ENCODE data around the gene SMAD2. TPM values are rescaled to one million over a fixed set of nuclear protein-coding genes. Genes with fewer than 3 reads are reported as not detected.

The SMAD2 gene
- total and polyA plus RNA-seq, 3 donors from 2014 or later: 76.9 to 115 (median 109) TPM

- H3K4me1 ChIP-seq: no peaks in the 10 kb centered on the region
- H3K27me3 ChIP-seq: no peaks in the 10 kb centered on the region
- H3K27ac ChIP-seq: no peak overlapping the region
- WGBS, 2 donors: 71 to 78% methylated on average over 2 of the region's 2 CpGs
- no peaks in the 10 kb centered on the region for H3K36me3 ChIP-seq (ENCODE audit: low read depth, missing control alignments)
- DNase-seq: no peak
- no peak overlapping the region for H3K4me3 ChIP-seq
- intact Hi-C loops (cut with DNase I; ENCODE audit: low total_unique reads): no loop called here
- H3K9me3 ChIP-seq: no peaks in the 10 kb centered on the region
- TF ChIP-seq CTCF (IDR thresholded peaks at IDR 0.05) (no peak), POLR2A (IDR thresholded peaks at IDR 0.05) (no peak)
Measured at GRCh38 chr18:47790036-47790435, 140.4 kb downstream of the SMAD2 start.

GRCh38 chr18:47788621-47789020 lies 141.8 kb downstream of the SMAD2 start:
- intact Hi-C loops (cut with DNase I; ENCODE audit: low total_unique reads): no loop called here
- no peaks in the 10 kb centered on the region for H3K4me1 ChIP-seq
- H3K36me3 ChIP-seq (ENCODE audit: low read depth, missing control alignments): no peaks in the 10 kb centered on the region
- WGBS, 2 donors: 85 to 86% methylated on average over 3 of the region's 3 CpGs
- no peaks in the 10 kb centered on the region for H3K27me3 ChIP-seq
- TF ChIP-seq CTCF (IDR thresholded peaks at IDR 0.05): no peak
- no peak for DNase-seq
- H3K9me3 ChIP-seq: no peaks in the 10 kb centered on the region
- H3K27ac ChIP-seq: no peak overlapping the region
- H3K4me3 ChIP-seq: no peak overlapping the region

DNA sequence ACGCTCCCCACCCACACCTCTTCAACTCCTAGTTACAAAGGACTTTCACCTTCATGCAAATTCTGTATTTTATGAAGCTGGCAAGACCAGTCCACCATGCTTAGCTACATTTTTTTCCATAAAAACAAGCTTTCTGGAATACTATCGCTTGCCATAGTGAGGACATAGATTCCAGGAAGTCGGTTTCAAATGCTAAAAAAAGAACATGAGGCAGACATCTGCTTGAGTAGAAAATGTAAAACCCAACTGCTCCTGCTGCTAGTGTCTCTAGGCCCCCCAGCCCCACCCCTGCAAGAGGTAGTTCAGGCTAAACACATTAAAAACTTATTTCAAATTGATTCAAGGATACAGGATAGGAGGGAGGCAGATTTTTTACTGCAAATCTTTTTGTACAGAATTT lies 148.9 kb downstream of the SMAD2 start:
- no peaks in the 10 kb centered on the region for H3K36me3 ChIP-seq (ENCODE audit: low read depth, missing control alignments)
- no peak for DNase-seq
- no peaks in the 10 kb centered on the region for H3K9me3 ChIP-seq
- TF ChIP-seq POLR2A (IDR thresholded peaks at IDR 0.05) (no peak), CTCF (IDR thresholded peaks at IDR 0.05) (no peak)
- H3K4me3 ChIP-seq: no peak overlapping the region
- intact Hi-C loops (cut with DNase I; ENCODE audit: low total_unique reads): no loop called here
- no peak overlapping the region for H3K27ac ChIP-seq
- 72 to 78% methylated on average over 3 of the region's 3 CpGs for WGBS, 2 donors
- H3K4me1 ChIP-seq: no peaks in the 10 kb centered on the region
- no peaks in the 10 kb centered on the region for H3K27me3 ChIP-seq

DNA sequence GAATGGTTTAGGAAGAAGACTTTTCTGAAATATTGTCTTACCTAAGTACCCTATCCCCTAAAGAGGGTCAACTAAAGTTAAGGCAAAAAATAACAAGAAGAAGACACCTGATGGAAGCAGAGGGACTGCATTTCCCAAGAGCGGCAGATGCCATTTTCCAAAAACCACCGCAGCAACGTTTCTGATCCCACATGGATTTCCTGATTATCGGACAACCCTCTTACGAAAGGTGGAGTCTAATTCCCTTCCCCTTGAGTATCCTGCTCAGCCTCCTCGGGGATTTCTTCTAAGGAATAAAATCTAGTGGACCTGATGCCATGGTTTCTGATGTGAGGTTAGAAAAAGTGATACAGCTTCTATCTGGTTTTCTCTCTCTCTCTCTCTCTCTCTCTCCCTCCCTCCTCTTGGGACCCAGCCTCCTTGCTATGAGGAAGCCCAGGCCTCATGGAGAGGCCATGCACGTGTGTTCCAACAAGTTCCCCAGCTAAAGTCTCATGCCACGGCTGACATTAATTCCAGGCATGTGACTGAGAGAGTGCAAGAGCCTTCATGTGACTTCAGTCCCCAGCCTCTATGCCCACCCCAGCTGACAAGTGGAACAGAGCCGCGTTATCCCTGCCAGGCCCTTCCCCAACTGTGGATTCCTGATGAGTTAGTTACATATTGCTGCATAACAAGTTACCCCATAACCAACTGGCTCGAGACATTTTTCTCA lies 150.3 kb downstream of the SMAD2 start:
- Histone ChIP-seq H3K27me3 (no peaks in the 10 kb centered on the region), H3K4me1 (no peaks in the 10 kb centered on the region), H3K9me3 (no peaks in the 10 kb centered on the region), H3K36me3 (ENCODE audit: low read depth, missing control alignments) (no peaks in the 10 kb centered on the region), H3K27ac (no peak overlapping the region), H3K4me3 (no peak overlapping the region)
- DNase-seq: no peak
- intact Hi-C loops (cut with DNase I; ENCODE audit: low total_unique reads): no loop called here
- 84 to 89% methylated on average over 11 of the region's 11 CpGs for WGBS, 2 donors
- TF ChIP-seq CTCF (IDR thresholded peaks at IDR 0.05) (no peak), POLR2A (IDR thresholded peaks at IDR 0.05) (no peak)

DNA sequence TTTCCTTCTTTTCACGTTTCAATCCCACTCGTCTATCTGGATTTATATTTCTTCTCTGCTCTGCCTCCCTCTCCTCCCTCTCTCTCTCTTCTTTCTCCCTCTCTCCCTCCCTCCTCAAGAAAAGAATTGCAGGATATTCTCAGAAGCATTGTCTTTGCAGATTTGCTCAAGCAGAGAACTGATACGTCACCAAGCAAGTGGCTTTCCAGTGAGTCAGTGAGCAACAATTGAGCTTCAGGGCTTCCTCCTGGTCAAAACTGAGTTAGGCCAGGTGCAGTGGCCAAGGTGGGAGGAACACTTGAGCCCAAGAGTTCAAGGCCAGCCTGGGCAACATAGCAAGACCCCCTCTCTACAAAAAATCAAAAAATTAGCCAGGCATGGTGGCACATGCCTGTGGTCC lies 151.1 kb downstream of the SMAD2 start:
- intact Hi-C loops (cut with DNase I; ENCODE audit: low total_unique reads): no loop called here
- no peak for DNase-seq
- no peaks in the 10 kb centered on the region for H3K36me3 ChIP-seq (ENCODE audit: low read depth, missing control alignments)
- no peaks in the 10 kb centered on the region for H3K9me3 ChIP-seq
- TF ChIP-seq CTCF (IDR thresholded peaks at IDR 0.05): no peak
- TF ChIP-seq POLR2A (IDR thresholded peaks at IDR 0.05): no peak
- H3K27me3 ChIP-seq: no peaks in the 10 kb centered on the region
- H3K4me3 ChIP-seq: no peak overlapping the region
- WGBS, 2 donors: 69 to 83% methylated on average over 3 of the region's 3 CpGs
- no peaks in the 10 kb centered on the region for H3K4me1 ChIP-seq
- H3K27ac ChIP-seq: no peak overlapping the region

Measured in testis (tissue), 3 donors.